Liver (tissue), 9 donors: Measurements from ENCODE around the gene RAPGEF6. TPM values are rescaled to one million over a fixed set of nuclear protein-coding genes. Genes with fewer than 3 reads are reported as not detected.

Source experiments
- DNase-seq: peaks from one replicate; pipeline ENCODE4 v3.0.0-alpha.2; 2017; ENCODE audit warnings: low spot score
- H3K27ac ChIP-seq, 2 donors: one replicate each; pipeline ENCODE4 v1.7.0; 2013; ENCODE audit warnings: inconsistent platforms in 2 of 2, low read length in 2 of 2, control low read depth in 1 of 2, low read depth in 1 of 2, mild to moderate bottlenecking in 1 of 2
- H3K27me3 ChIP-seq, 4 donors: one replicate each; pipeline versions ENCODE4 v1.6.1 to v1.7.0; 2013; ENCODE audit warnings: low read length in 3 of 4, inconsistent platforms in 1 of 4, mild to moderate bottlenecking in 1 of 4, moderate library complexity in 1 of 4; ENCODE audit not compliant: control insufficient read depth in 4 of 4, insufficient read depth in 4 of 4
- H3K36me3 ChIP-seq, 4 donors: one replicate each; pipeline versions ENCODE4 v1.6.1 to v1.7.0; 2013; ENCODE audit warnings: low read length in 3 of 4, mild to moderate bottlenecking in 3 of 4, low read depth in 1 of 4, moderate library complexity in 1 of 4; ENCODE audit not compliant: control insufficient read depth in 4 of 4, insufficient read depth in 3 of 4
- H3K4me1 ChIP-seq, 4 donors: one replicate each; pipeline versions ENCODE4 v1.6.1 to v1.7.0; 2013; ENCODE audit warnings: low read length in 3 of 4, mild to moderate bottlenecking in 3 of 4, moderate library complexity in 1 of 4; ENCODE audit not compliant: control insufficient read depth in 4 of 4, insufficient read depth in 4 of 4
- H3K4me3 ChIP-seq, 3 donors: one replicate each; pipeline versions ENCODE4 v1.6.1 to v1.7.0; 2013; ENCODE audit warnings: low read length in 3 of 3, control low read depth in 1 of 3, low read depth in 1 of 3, mild to moderate bottlenecking in 1 of 3
- H3K9ac ChIP-seq, 2 donors: one replicate each; pipeline ENCODE4 v1.7.0; 2013; ENCODE audit warnings: low read length in 2 of 2, mild to moderate bottlenecking in 2 of 2, moderate library complexity in 2 of 2, control low read depth in 1 of 2, low read depth in 1 of 2
- H3K9me3 ChIP-seq, 4 donors: one replicate each; pipeline versions ENCODE4 v1.6.1 to v1.7.0; 2013; ENCODE audit warnings: low read length in 3 of 4; ENCODE audit not compliant: control insufficient read depth in 4 of 4
- ATF3 ChIP-seq: IDR thresholded peaks from 2 replicates; pipeline ENCODE4 v1.6.1; 2016; ENCODE audit warnings: antibody characterized with exemption
- CTCF ChIP-seq: fragments of 150-350 bp; IDR thresholded peaks from 2 replicates; pipeline ENCODE4 v1.5.1; 2017; ENCODE audit warnings: improper control_type of control experiment, low read depth, low read length; ENCODE audit not compliant: missing input control
- EGR1 ChIP-seq, 2 donors: IDR thresholded peaks; 2 replicates each; pipeline ENCODE4 v1.6.1; 2016 to 2018; ENCODE audit warnings: antibody characterized with exemption in 2 of 2, low read depth in 2 of 2
- FOXA1 ChIP-seq: IDR thresholded peaks from 2 replicates; pipeline ENCODE4 v1.6.1; 2016; ENCODE audit warnings: antibody characterized with exemption
- GABPA ChIP-seq, 2 donors: IDR thresholded peaks in 1 of 2; conservative IDR thresholded peaks in 1 of 2; 2 replicates each; pipeline ENCODE4 v1.6.1; 2016; ENCODE audit warnings: antibody characterized with exemption in 2 of 2, mild to moderate bottlenecking in 1 of 2, moderate library complexity in 1 of 2
- HNF4A ChIP-seq, 2 donors: conservative IDR thresholded peaks; 2 replicates each; pipeline ENCODE4 v1.6.1; 2016; ENCODE audit warnings: antibody characterized with exemption in 2 of 2, mild to moderate bottlenecking in 2 of 2
- HNF4G ChIP-seq: IDR thresholded peaks from 2 replicates; pipeline ENCODE4 v1.6.1; 2016; ENCODE audit warnings: antibody characterized with exemption
- JUND ChIP-seq, 2 donors: IDR thresholded peaks; 2 replicates each; pipeline ENCODE4 v1.6.1; 2016; ENCODE audit warnings: antibody characterized with exemption in 2 of 2
- MAX ChIP-seq: IDR thresholded peaks from 2 replicates; pipeline ENCODE4 v1.6.1; 2016; ENCODE audit warnings: antibody characterized with exemption
- NR2F2 ChIP-seq: IDR thresholded peaks from 2 replicates; pipeline ENCODE4 v1.6.1; 2016; ENCODE audit warnings: antibody characterized with exemption
- REST ChIP-seq: IDR thresholded peaks from 2 replicates; pipeline ENCODE4 v1.6.1; 2016; ENCODE audit warnings: antibody characterized with exemption, mild to moderate bottlenecking
- RXRA ChIP-seq, 2 donors: IDR thresholded peaks; 2 replicates each; pipeline ENCODE4 v1.6.1; 2017 to 2018; ENCODE audit warnings: antibody characterized with exemption in 2 of 2, mild to moderate bottlenecking in 1 of 2
- SP1 ChIP-seq: IDR thresholded peaks from 2 replicates; pipeline ENCODE4 v1.6.1; 2018; ENCODE audit warnings: antibody characterized with exemption, mild to moderate bottlenecking
- TAF1 ChIP-seq: conservative IDR thresholded peaks from 2 replicates; pipeline ENCODE4 v1.6.1; 2016; ENCODE audit warnings: antibody characterized with exemption, mild to moderate bottlenecking
- WGBS: extraction: QIAGEN DNeasy Blood & Tissue Kit; methylation state at CpG from one replicate; pipeline ENCODE4 v1.1.7; 2013; 5-methylcytosine and 5-hydroxymethylcytosine counted together
- polyA plus RNA-seq, 2 donors: library from polyadenylated mRNA; stranded (reverse) in 1 of 2; unstranded in 1 of 2; fragments of 200-250 nt in 1 of 2; fragments of >200 nt in 1 of 2; fragmentation: Nextera tagmentation in 1 of 2; extraction: Ambion mirVana in 1 of 2; gene quantifications; one replicate each; pipeline versions ENCODE4 v1.2.1 to v1.2.3, GENCODE V29; 2013 to 2015
- total RNA-seq, 2 donors: library from RNA; depleted of rRNA; stranded (reverse); fragments of >200 nt; gene quantifications; one replicate each; pipeline ENCODE4 v1.2.3, GENCODE V29; 2014
- donor health status: healthy.
- donor health status: healthy.
- donor health status: healthy.
- donor health status: healthy.
- donor health status: healthy.

RAPGEF6 gene
- total and polyA plus RNA-seq, 4 donors = 1.7 to 16.1 (median 8.6) TPM

- no peak overlapping the region for H3K27ac ChIP-seq
- WGBS = 78% methylated on average over 3 of the region's 3 CpGs
- no peak for TF ChIP-seq HNF4G
- no peak for TF ChIP-seq RXRA (IDR thresholded peaks at IDR 0.05)
- TF ChIP-seq ATF3 = no peak
- no peak for TF ChIP-seq GABPA (IDR thresholded peaks at IDR 0.05 in 1 of 2, conservative IDR thresholded peaks at IDR 0.05 in 1 of 2)
- TF ChIP-seq FOXA1 = no peak
- TF ChIP-seq TAF1 = no peak
- no peak for TF ChIP-seq SP1
- TF ChIP-seq HNF4A (conservative IDR thresholded peaks at IDR 0.05) = no peak
Measured at GRCh38 chr5:131538177-131538593, 96.8 kb downstream of the RAPGEF6 start.

GRCh38 chr5:131536850-131537448 is 98.1 kb downstream of the RAPGEF6 start:
- Histone ChIP-seq H3K4me3 (no peak overlapping the region), H3K9ac (no peak overlapping the region), H3K4me1 (peaks cover 3 to 21% (median 13%) of the 10 kb centered on the region in 4 donors), H3K36me3 (no peaks in the 10 kb centered on the region), H3K27ac (no peak overlapping the region), H3K27me3 (no peaks in the 10 kb centered on the region), H3K9me3 (no peaks in the 10 kb centered on the region)
- no peak for TF ChIP-seq REST
- TF ChIP-seq EGR1 (IDR thresholded peaks at IDR 0.05; ENCODE audit: low read depth in 2 of 2) = no peak
- no peak for TF ChIP-seq HNF4G
- no peak for TF ChIP-seq FOXA1
- TF ChIP-seq NR2F2 = no peak
- no peak for TF ChIP-seq MAX
- no peak for TF ChIP-seq JUND (IDR thresholded peaks at IDR 0.05)
- no peak for TF ChIP-seq GABPA (IDR thresholded peaks at IDR 0.05 in 1 of 2, conservative IDR thresholded peaks at IDR 0.05 in 1 of 2)
- no peak for TF ChIP-seq HNF4A (conservative IDR thresholded peaks at IDR 0.05)
- TF ChIP-seq CTCF = no peak
- WGBS = 74% methylated on average over 2 of the region's 2 CpGs
- no peak for DNase-seq

More at GRCh38 chr5:131538177-131538593, 96.8 kb downstream of the RAPGEF6 start:
- peaks cover 3 to 26% (median 16%) of the 10 kb centered on the region in 4 donors for H3K4me1 ChIP-seq
- no peak overlapping the region for H3K9ac ChIP-seq
- H3K4me3 ChIP-seq = no peak overlapping the region
- no peaks in the 10 kb centered on the region for H3K36me3 ChIP-seq
- no peaks in the 10 kb centered on the region for H3K9me3 ChIP-seq
- DNase-seq = no peak
- H3K27me3 ChIP-seq = no peaks in the 10 kb centered on the region
